Lower leg skin (tissue), 3 donors: ENCODE results near the gene TATDN2.

Source experiments
- POLR2A ChIP-seq, 2 donors: fragments of 450-650 bp; IDR thresholded peaks; one replicate each; pipeline ENCODE4 v1.6.1; 2016 to 2017; ENCODE audit warnings: antibody characterized with exemption in 2 of 2, mild to moderate bottlenecking in 1 of 2, moderate library complexity in 1 of 2
- TF ChIP-seq, protein P1 (sequence below), 3 donors: fragments of 450-650 bp; IDR thresholded peaks; one replicate each; pipeline ENCODE4 v1.5.1; 2016; ENCODE audit warnings: antibody characterized with exemption in 3 of 3, mild to moderate bottlenecking in 3 of 3, moderate library complexity in 2 of 3

DNA sequence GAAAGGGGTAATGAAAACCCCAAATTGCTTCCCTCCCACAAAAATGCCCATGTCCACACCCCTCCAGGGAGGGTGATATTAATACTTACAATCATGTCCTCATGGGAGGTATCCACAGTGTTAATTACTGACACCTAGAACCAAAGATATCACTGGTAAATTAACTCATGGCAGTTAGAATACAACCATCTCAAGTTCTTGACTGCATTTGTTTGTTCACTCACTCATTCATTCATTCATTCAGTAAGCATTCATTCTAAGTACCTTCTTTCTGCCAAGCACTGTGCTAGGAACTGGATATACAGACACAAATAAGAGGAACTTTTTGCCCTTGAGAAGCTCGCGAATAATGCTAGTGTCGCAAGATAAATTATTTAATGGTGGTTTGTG lies 69.7 kb downstream of the TATDN2 start:
- TF ChIP-seq, protein P1, sequence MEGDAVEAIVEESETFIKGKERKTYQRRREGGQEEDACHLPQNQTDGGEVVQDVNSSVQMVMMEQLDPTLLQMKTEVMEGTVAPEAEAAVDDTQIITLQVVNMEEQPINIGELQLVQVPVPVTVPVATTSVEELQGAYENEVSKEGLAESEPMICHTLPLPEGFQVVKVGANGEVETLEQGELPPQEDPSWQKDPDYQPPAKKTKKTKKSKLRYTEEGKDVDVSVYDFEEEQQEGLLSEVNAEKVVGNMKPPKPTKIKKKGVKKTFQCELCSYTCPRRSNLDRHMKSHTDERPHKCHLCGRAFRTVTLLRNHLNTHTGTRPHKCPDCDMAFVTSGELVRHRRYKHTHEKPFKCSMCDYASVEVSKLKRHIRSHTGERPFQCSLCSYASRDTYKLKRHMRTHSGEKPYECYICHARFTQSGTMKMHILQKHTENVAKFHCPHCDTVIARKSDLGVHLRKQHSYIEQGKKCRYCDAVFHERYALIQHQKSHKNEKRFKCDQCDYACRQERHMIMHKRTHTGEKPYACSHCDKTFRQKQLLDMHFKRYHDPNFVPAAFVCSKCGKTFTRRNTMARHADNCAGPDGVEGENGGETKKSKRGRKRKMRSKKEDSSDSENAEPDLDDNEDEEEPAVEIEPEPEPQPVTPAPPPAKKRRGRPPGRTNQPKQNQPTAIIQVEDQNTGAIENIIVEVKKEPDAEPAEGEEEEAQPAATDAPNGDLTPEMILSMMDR (IDR thresholded peaks at IDR 0.05): no peak
- no peak for TF ChIP-seq POLR2A (IDR thresholded peaks at IDR 0.05)
